Stomach (tissue), 9 donors: ENCODE data around the gene DEFB126. TPM values are rescaled to one million over a fixed set of nuclear protein-coding genes. Genes with fewer than 3 reads are reported as not detected.

Source experiments
- DNase-seq, 2 donors: peaks; one replicate each; pipeline versions ENCODE4 v3.0.0 to v3.0.0-alpha.2; 2013 to 2019
- H3K27ac ChIP-seq, 5 donors: fragments of 200-600 bp in 4 of 5; sonication (generic) in 4 of 5; one replicate each; pipeline ENCODE4 v1.5.1; 2013 to 2019; ENCODE audit warnings: mild to moderate bottlenecking in 1 of 5, moderate library complexity in 1 of 5
- H3K27me3 ChIP-seq, 3 donors: fragments of 200-600 bp; sonication (generic); one replicate each; pipeline ENCODE4 v1.5.1; 2017 to 2019; ENCODE audit warnings: mixed run types in 1 of 3
- H3K36me3 ChIP-seq, 4 donors: fragments of 200-600 bp; sonication (generic); 1 replicate in 3 of 4; 2 replicates in 1 of 4; pipeline ENCODE4 v1.5.1; 2016 to 2019
- H3K4me1 ChIP-seq, 4 donors: fragments of 200-600 bp; sonication (generic); one replicate each; pipeline ENCODE4 v1.5.1; 2016 to 2019
- H3K4me3 ChIP-seq, 4 donors: fragments of 200-600 bp; sonication (generic) in 3 of 4; one replicate each; pipeline ENCODE4 v1.5.1; 2016 to 2019; ENCODE audit warnings: mild to moderate bottlenecking in 1 of 4
- H3K9me3 ChIP-seq, 4 donors: fragments of 200-600 bp; sonication (generic); one replicate each; pipeline ENCODE4 v1.5.1; 2016 to 2019
- EP300 ChIP-seq: sonication (generic); formaldehyde crosslinking; IDR thresholded peaks from one replicate; pipeline ENCODE4 v1.6.1; 2017; ENCODE audit warnings: antibody characterized with exemption
- POLR2A ChIP-seq, 4 donors: fragments of 450-650 bp; IDR thresholded peaks; one replicate each; pipeline ENCODE4 v1.6.1; 2016; ENCODE audit warnings: antibody characterized with exemption in 4 of 4, control low read depth in 2 of 4, mild to moderate bottlenecking in 1 of 4, moderate library complexity in 1 of 4
- POLR2AphosphoS5 ChIP-seq, 3 donors: sonication (generic); formaldehyde crosslinking; IDR thresholded peaks; one replicate each; pipeline ENCODE4 v1.6.1; 2016; ENCODE audit warnings: antibody characterized with exemption in 3 of 3
- WGBS, 5 donors: extraction: QIAGEN DNeasy Blood & Tissue Kit in 3 of 5; methylation state at CpG; one replicate each; pipeline versions ENCODE4 v1.1.5 to v1.1.7; 2013 to 2018; 5-methylcytosine and 5-hydroxymethylcytosine counted together
- intact Hi-C: fragments of 100-400 bp; cut with DNase I; formaldehyde crosslinking; loops from one replicate; pipeline ENCODE4 v1.15.1; 2023; ENCODE audit warnings: low total_unique reads
- polyA plus RNA-seq, 3 donors: library from polyadenylated mRNA; stranded (reverse); fragments of 200-250 nt; gene quantifications; one replicate each; pipeline ENCODE4 v1.2.3, GENCODE V29; 2013
- total RNA-seq, 5 donors: library from RNA; depleted of rRNA; stranded (reverse); fragments of >200 nt; gene quantifications; one replicate each; pipeline versions ENCODE4 v1.1.0 to v1.2.3, GENCODE V29; 2014 to 2016
- TF ChIP-seq, protein P1 (sequence below), 7 experiments: fragments of 450-650 bp in 4 of 7; fragments of 200-600 bp in 3 of 7; sonication (generic) in 3 of 7; IDR thresholded peaks; one replicate each; pipeline ENCODE4 v1.5.1; 2016 to 2019; ENCODE audit warnings: antibody characterized with exemption in 7 of 7, control low read depth in 2 of 7, mild to moderate bottlenecking in 1 of 7
- donor health status: healthy with polysubstance abuse.
- donor health status: Bipolar disorder and iron deficiency.
- donor health status: healthy.

The DEFB126 gene
- total and polyA plus RNA-seq, 8 donors, result not detected

- H3K36me3 ChIP-seq, result no peaks in the 10 kb centered on the region
- no peaks in the 10 kb centered on the region for H3K4me1 ChIP-seq
- intact Hi-C loops, result no loop called here
- H3K27ac ChIP-seq, result no peak overlapping the region
- TF ChIP-seq POLR2A (IDR thresholded peaks at IDR 0.05) (no peak), EP300 (no peak), POLR2AphosphoS5 (IDR thresholded peaks at IDR 0.05) (no peak)
- TF ChIP-seq, protein P1, sequence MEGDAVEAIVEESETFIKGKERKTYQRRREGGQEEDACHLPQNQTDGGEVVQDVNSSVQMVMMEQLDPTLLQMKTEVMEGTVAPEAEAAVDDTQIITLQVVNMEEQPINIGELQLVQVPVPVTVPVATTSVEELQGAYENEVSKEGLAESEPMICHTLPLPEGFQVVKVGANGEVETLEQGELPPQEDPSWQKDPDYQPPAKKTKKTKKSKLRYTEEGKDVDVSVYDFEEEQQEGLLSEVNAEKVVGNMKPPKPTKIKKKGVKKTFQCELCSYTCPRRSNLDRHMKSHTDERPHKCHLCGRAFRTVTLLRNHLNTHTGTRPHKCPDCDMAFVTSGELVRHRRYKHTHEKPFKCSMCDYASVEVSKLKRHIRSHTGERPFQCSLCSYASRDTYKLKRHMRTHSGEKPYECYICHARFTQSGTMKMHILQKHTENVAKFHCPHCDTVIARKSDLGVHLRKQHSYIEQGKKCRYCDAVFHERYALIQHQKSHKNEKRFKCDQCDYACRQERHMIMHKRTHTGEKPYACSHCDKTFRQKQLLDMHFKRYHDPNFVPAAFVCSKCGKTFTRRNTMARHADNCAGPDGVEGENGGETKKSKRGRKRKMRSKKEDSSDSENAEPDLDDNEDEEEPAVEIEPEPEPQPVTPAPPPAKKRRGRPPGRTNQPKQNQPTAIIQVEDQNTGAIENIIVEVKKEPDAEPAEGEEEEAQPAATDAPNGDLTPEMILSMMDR (IDR thresholded peaks at IDR 0.05), result no peak
- H3K4me3 ChIP-seq, result no peak overlapping the region
- no peak for DNase-seq
- WGBS, 5 donors, result 49 to 58% (median 55%) methylated on average over 2 of the region's 2 CpGs
- peaks cover 0 to 31% (median 5%) of the 10 kb centered on the region in 3 donors for H3K27me3 ChIP-seq
- peaks cover 0 to 3% (median 0%) of the 10 kb centered on the region in 4 donors for H3K9me3 ChIP-seq
Measured at GRCh38 chr20:184288-184687, 41.9 kb downstream of the DEFB126 start.

DNA sequence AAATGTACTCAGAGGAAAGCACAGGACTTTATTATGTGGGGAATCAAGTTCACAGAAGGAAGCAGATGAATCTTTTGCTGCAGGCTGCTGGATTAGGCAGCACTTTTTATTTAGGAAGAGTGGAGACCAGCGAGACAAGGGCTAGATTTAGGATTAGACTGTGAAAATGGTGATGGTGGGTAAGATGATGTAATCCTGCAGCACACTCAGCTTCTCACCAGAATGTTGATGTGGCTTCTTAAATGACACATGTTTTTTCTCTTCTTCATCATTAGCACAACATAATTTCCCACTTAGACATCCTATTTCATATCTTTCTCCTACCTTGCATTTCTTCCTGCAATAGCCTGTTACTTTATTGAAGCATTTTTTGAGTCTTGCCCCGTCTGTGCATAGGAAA, 45.3 kb downstream of the DEFB126 start:
- intact Hi-C loops, result no loop called here
- Histone ChIP-seq H3K9me3 (peaks cover 0 to 11% (median 7%) of the 10 kb centered on the region in 4 donors), H3K36me3 (no peaks in the 10 kb centered on the region), H3K27me3 (peaks cover 0 to 8% (median 0%) of the 10 kb centered on the region in 3 donors), H3K4me1 (no peaks in the 10 kb centered on the region), H3K27ac (no peak overlapping the region), H3K4me3 (no peak overlapping the region)
- TF ChIP-seq POLR2A (IDR thresholded peaks at IDR 0.05) (no peak), EP300 (no peak)
- TF ChIP-seq, protein P1 (IDR thresholded peaks at IDR 0.05), result no peak
- 59 to 67% (median 64%) methylated on average over 2 of the region's 2 CpGs for WGBS, 5 donors
- DNase-seq, result no peak

DNA sequence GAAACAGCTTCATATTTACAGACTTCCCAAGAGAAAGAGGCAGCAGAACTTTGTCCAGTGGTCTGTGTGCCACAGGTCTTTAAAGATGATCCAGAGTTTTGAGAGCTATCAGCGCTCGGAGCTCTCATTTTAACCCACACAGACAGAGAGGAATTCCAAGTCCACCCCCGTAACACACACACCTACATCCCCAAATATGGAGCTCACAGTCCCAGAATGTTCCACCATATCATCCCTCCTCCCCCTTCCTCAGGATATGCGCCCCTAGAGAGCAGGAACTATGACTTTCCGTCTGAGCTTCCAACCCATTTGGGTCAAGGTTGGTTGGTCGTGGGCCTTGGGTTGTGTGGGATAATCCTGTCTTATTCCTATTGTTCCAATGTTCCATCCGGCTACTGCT, 47.2 kb downstream of the DEFB126 start, which contains the start of gene DEFB128:
DEFB128 (minus strand) TSS at position 101 of the 400 bp plus-strand sequence; CDS start at position 13, 88 bp downstream.
- TF ChIP-seq POLR2A (IDR thresholded peaks at IDR 0.05) (no peak), POLR2AphosphoS5 (IDR thresholded peaks at IDR 0.05) (no peak), EP300 (no peak)
- TF ChIP-seq, protein P1 (IDR thresholded peaks at IDR 0.05), result no peak
- no peak for DNase-seq
- H3K27ac ChIP-seq, result no peak within 1 kb of the TSS
- peaks cover 0 to 11% (median 7%) of the 10 kb centered on the region in 4 donors for H3K9me3 ChIP-seq
- WGBS, 5 donors, result 59 to 62% (median 61%) methylated on average over 7 of the region's 7 CpGs
- H3K4me1 ChIP-seq, result no peaks in the 10 kb centered on the region
- intact Hi-C loops, result no loop called here
- H3K4me3 ChIP-seq, result no peak within 1 kb of the TSS
- H3K27me3 ChIP-seq, result peaks cover 0 to 8% (median 0%) of the 10 kb centered on the region in 3 donors
- H3K36me3 ChIP-seq, result no peaks in the 10 kb centered on the region

Other genes starting within 250 kb of the DEFB126 start
- gene DEFB125, start 54.9 kb upstream of the DEFB126 start, total RNA-seq, result not detected
- gene DEFB125, start 54.9 kb upstream of the DEFB126 start, polyA plus RNA-seq, result not detected
- not detected for gene DEFB127, start 14.9 kb downstream of the DEFB126 start, total RNA-seq
- not detected for gene DEFB127, start 14.9 kb downstream of the DEFB126 start, polyA plus RNA-seq
- not detected for gene DEFB128, start 47.1 kb downstream of the DEFB126 start, total RNA-seq
- gene DEFB128, start 47.1 kb downstream of the DEFB126 start, polyA plus RNA-seq, result not detected
- not detected for gene DEFB129, start 84.7 kb downstream of the DEFB126 start, total RNA-seq
- gene DEFB129, start 84.7 kb downstream of the DEFB126 start, polyA plus RNA-seq, result not detected
- gene DEFB132, start 115.1 kb downstream of the DEFB126 start, total RNA-seq, result not detected
- gene DEFB132, start 115.1 kb downstream of the DEFB126 start, polyA plus RNA-seq, result not detected
- gene C20orf96, start 148.2 kb downstream of the DEFB126 start, total RNA-seq, result 10 to 100 TPM in 1 of 5 donors, 1 to 10 TPM in 4; 3.1 to 23.9 (median 5.4) TPM
- gene C20orf96, start 148.2 kb downstream of the DEFB126 start, polyA plus RNA-seq, result 1 to 10 TPM; 3.9 to 5.2 (median 5.0) TPM
- gene ZCCHC3, start 155.0 kb downstream of the DEFB126 start, total RNA-seq, result 10 to 100 TPM; 10.6 to 59.1 (median 18.7) TPM
- gene ZCCHC3, start 155.0 kb downstream of the DEFB126 start, polyA plus RNA-seq, result 1 to 10 TPM; 6.2 to 9.0 (median 8.6) TPM
- gene SOX12, start 183.0 kb downstream of the DEFB126 start, total RNA-seq, result 10 to 100 TPM in 2 of 5 donors, 1 to 10 TPM in 3; 1.5 to 20.3 (median 5.4) TPM
- gene SOX12, start 183.0 kb downstream of the DEFB126 start, polyA plus RNA-seq, result 1 to 10 TPM; 1.7 to 2.8 (median 2.6) TPM
- 10 to 100 TPM in 4 of 5 donors, under 1 TPM in 1; 0.89 to 36.5 (median 15.2) TPM for gene NRSN2, start 204.5 kb downstream of the DEFB126 start, total RNA-seq
- gene NRSN2, start 204.5 kb downstream of the DEFB126 start, polyA plus RNA-seq, result 10 to 100 TPM in 2 of 3 donors, 1 to 10 TPM in 1; 9.8 to 21.0 (median 20.2) TPM
- 10 to 100 TPM in 2 of 5 donors, 1 to 10 TPM in 3; 1.7 to 17.7 (median 3.6) TPM for gene TRIB3, start 238.2 kb downstream of the DEFB126 start, total RNA-seq
- gene TRIB3, start 238.2 kb downstream of the DEFB126 start, polyA plus RNA-seq, result 10 to 100 TPM in 2 of 3 donors, 1 to 10 TPM in 1; 8.7 to 15.8 (median 12.6) TPM